GM21381 (cell line): ENCODE data around the gene OR10P1.
"Not testable (repeated sequence)": the region's sequence is repeated elsewhere in the genome, so short reads cannot be mapped to it uniquely, and the experiment has no call there.

Experiments used
- ATAC-seq: cut with Tn5 transposase; IDR thresholded peaks from one replicate; pipeline ENCODE4 v1.9.1; 2021; ENCODE audit warnings: mild to moderate bottlenecking, moderate library complexity; ENCODE audit not compliant: unreplicated experiment

The OR10P1 gene

GRCh38 chr12:55650620-55651298 lies 14.1 kb downstream of the OR10P1 start:
- ATAC-seq, result not testable (repeated sequence)

- ATAC-seq, result no peak
Observed at GRCh38 chr12:55651299-55651683, 14.6 kb downstream of the OR10P1 start.

GRCh38 chr12:55652352-55652751 lies 15.7 kb downstream of the OR10P1 start:
- ATAC-seq, result no peak

GRCh38 chr12:55653031-55653430 lies 16.3 kb downstream of the OR10P1 start:
- no peak for ATAC-seq

- no peak for ATAC-seq
Observed at GRCh38 chr12:55654511-55655214, 18.0 kb downstream of the OR10P1 start.

GRCh38 chr12:55657212-55657611 lies 20.5 kb downstream of the OR10P1 start:
- ATAC-seq, result no peak

GRCh38 chr12:55658212-55658611 lies 21.5 kb downstream of the OR10P1 start:
- ATAC-seq, result no peak

GRCh38 chr12:55658635-55659391 lies 22.1 kb downstream of the OR10P1 start:
- ATAC-seq, result no peak

- no peak for ATAC-seq
Observed at GRCh38 chr12:55659486-55660385, 23.0 kb downstream of the OR10P1 start.

- no peak for ATAC-seq
Observed at GRCh38 chr12:55663391-55663790, 26.7 kb downstream of the OR10P1 start.

GRCh38 chr12:55664826-55665225 lies 28.1 kb downstream of the OR10P1 start:
- no peak for ATAC-seq

GRCh38 chr12:55666508-55666907 lies 29.8 kb downstream of the OR10P1 start:
- ATAC-seq, result no peak

- no peak for ATAC-seq
Observed at GRCh38 chr12:55670276-55670675, 33.6 kb downstream of the OR10P1 start.

GRCh38 chr12:55671746-55672145 lies 35.1 kb downstream of the OR10P1 start:
- no peak for ATAC-seq

GRCh38 chr12:55673638-55674037 lies 36.9 kb downstream of the OR10P1 start:
- ATAC-seq, result peak; percentile 99

- no peak for ATAC-seq
Observed at GRCh38 chr12:55675666-55676065, 39.0 kb downstream of the OR10P1 start.

- no peak for ATAC-seq
Observed at GRCh38 chr12:55676707-55677106, 40.0 kb downstream of the OR10P1 start.

- no peak for ATAC-seq
Observed at GRCh38 chr12:55679691-55680090, 43.0 kb downstream of the OR10P1 start.

GRCh38 chr12:55681142-55682077 lies 44.7 kb downstream of the OR10P1 start:
- ATAC-seq, result no peak
